Measurements from ENCODE around the gene THOC6. TPM values are rescaled to one million over a fixed set of nuclear protein-coding genes. Genes with fewer than 3 reads are reported as not detected.
A peak's percentile ranks its signal among the peaks of the same experiment; 100 is the strongest.
"Not testable (repeated sequence)": the region's sequence is repeated elsewhere in the genome, so short reads cannot be mapped to it uniquely, and the experiment has no call there.

THOC6 gene
- total RNA-seq, 2 donors from 2014 or later: 35.3 to 65.2 TPM

DNA sequence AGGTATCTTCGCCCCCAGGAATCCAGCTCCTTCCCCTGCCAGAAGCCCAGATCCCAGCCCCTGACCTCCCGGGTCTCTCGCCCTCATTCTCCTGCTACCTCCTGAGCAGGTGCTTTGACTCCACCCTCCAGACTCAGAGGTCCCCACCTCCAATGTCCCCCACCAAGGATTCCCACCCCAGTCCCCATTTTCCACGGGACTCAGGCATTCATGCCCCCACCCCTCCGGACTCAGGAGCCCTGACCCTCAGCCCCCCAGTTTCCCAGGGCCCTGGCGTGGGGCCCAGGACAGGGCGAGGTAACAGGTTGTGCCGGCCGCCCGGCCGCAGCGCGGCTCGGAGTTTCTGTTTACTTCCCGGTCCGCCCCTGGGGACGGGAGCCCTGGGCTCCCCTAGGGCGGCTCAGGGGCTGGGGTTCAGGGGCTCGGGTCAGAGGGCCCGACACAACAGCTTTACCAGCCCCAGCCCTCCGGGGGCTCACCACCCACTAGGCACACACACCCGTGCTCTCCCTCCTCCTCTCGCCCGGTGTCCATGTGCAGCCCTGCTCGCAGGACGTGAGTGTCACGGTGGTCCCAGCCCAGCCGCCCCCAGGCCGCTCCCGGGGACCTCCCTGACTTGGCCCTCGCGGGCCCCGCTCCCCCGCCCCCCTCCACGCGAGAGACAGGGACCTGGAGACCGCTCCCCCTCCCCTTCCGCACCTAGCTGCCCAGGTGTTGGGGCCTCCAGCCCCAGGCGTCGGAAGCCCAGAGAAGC is 12.3 kb downstream of the THOC6 start:
- ATAC-seq: no peak
- no peak for DNase-seq (ENCODE audit: low spot score in 2 of 2)
- H3K27ac Mint-ChIP-seq: no peak overlapping the region
- no peaks in the 10 kb centered on the region for H3K9me3 Mint-ChIP-seq
- no peaks in the 10 kb centered on the region for H3K36me3 Mint-ChIP-seq

DNA sequence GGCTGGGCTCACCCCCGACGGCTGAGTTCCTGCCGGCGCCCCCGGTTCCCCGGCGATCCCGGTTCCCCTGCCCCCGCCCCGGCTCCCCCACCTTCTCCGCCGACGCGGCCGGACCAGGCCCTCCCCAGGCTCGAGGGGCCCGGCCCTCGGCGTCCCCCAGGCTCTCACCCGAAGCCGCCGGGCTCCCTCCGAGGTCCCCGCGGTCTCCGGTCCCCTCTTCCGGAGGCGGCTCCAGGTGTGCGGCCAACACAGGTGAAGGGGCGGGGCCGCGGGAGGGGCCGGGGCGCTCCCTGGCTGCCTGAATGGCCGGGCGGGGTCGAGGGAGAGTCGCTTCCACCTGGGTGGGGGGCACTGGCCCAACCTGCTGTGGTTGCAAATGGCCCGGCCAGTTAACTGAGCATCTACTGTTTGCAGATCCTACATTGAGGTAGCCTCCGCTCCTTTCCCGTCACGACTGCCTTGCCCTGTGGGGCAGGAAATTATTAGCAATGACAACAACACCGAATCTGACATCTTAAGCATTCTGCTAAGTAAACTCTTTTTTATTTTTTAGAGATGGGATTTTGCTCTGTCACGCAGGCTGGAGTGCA is 13.0 kb downstream of the THOC6 start, which contains the start of gene BICDL2:
BICDL2 (minus strand) TSS at position 219 of the 590 bp plus-strand sequence. CDS start 1,448 bp downstream, outside the sequence.
- DNase-seq (ENCODE audit: low spot score in 2 of 2) (no peak), ATAC-seq (no peak)
- Mint-ChIP-seq H3K9me3 (no peaks in the 10 kb centered on the region), H3K27ac (no peak within 1 kb of the TSS), H3K36me3 (no peaks in the 10 kb centered on the region)

DNA sequence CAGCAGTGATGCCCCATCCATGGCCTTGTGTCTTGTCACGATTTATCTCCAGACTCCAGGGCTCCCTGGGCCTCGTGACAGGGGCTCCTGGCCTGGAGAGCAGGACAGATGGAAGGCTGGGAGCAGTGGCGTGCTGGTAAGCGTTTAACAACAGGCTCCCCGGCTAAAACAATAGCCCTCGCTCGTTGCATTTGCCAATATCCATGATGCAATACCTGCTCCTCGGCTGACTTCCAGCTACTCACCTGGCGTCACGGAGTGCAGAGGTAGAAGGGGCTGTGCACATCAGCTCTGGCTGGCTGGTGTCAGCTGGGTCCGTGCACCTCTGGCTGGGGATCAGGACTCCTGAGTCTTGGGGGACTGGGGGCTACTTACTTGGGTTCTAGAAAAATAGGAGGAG is 14.4 kb downstream of the THOC6 start:
- no peaks in the 10 kb centered on the region for H3K9me3 Mint-ChIP-seq
- no peaks in the 10 kb centered on the region for H3K36me3 Mint-ChIP-seq
- no peak for ATAC-seq
- H3K27ac Mint-ChIP-seq: no peak overlapping the region
- no peak for DNase-seq (ENCODE audit: low spot score in 2 of 2)

DNA sequence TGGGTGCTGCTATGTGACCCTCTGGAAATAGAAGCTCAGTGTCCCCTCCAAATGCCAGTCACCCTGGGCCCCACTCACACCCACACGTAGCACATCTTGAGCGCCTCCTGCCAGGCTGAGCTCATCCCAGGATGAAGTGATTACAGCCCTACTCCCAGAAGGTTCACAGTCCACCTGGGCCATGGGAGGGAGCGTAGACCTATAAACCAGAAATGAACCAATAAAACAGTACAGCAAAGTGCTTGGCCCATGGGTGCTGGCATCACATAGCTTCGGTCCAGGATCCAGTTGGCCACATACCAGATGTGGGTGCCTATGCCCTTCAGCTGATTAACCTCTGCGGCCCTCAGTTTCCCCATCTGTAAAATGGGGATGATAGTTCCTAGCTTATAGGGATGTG is 15.1 kb downstream of the THOC6 start:
- ATAC-seq (no peak), DNase-seq (ENCODE audit: low spot score in 2 of 2) (no peak)
- Mint-ChIP-seq H3K36me3 (no peaks in the 10 kb centered on the region), H3K9me3 (no peaks in the 10 kb centered on the region), H3K27ac (no peak overlapping the region)

DNA sequence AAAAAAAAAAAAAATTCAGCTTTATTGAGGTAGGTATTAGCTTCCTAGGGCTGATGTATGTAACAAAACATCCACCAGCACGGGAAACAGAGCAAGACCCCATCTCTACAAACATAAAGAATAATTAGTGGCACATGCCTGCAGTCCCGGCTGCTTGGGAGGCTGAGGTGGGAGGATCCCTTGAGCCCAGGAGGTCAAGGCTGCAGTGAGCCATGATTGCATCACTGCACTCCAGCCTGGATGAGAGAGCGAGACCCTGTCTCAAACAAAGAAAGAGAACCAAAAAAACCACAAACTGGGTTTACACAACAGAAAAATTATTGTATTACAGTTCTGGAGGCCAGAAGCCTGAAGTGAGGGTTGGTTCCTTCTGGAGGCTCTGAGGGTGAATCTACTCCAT is 18.5 kb downstream of the THOC6 start:
- Mint-ChIP-seq H3K36me3 (no peaks in the 10 kb centered on the region), H3K27ac (no peak overlapping the region), H3K9me3 (no peaks in the 10 kb centered on the region)
- DNase-seq (ENCODE audit: low spot score in 2 of 2) (no peak), ATAC-seq (no peak)

DNA sequence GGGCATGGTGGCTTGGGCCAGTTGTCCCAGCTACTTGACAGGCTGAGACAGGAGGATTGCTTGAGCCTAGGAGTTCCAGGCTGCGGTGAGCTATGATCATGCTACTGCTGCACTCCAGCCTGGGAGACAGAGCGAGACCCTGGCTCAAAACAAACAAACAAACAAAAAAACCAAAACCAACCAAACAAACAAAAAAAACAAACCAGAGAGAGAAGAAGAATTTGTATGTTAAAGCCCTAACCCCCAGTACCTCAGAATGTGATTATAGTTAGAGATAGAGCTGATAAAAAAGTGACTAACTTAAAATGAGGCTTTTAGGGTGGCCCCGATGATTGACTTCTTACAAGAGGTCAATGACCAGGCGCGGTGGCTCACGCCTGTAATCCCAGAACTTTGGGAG is 20.9 kb downstream of the THOC6 start:
- ATAC-seq (no peak), DNase-seq (ENCODE audit: low spot score in 2 of 2) (no peak)
- no peak overlapping the region for H3K27ac Mint-ChIP-seq
- no peaks in the 10 kb centered on the region for H3K36me3 Mint-ChIP-seq
- no peaks in the 10 kb centered on the region for H3K9me3 Mint-ChIP-seq

DNA sequence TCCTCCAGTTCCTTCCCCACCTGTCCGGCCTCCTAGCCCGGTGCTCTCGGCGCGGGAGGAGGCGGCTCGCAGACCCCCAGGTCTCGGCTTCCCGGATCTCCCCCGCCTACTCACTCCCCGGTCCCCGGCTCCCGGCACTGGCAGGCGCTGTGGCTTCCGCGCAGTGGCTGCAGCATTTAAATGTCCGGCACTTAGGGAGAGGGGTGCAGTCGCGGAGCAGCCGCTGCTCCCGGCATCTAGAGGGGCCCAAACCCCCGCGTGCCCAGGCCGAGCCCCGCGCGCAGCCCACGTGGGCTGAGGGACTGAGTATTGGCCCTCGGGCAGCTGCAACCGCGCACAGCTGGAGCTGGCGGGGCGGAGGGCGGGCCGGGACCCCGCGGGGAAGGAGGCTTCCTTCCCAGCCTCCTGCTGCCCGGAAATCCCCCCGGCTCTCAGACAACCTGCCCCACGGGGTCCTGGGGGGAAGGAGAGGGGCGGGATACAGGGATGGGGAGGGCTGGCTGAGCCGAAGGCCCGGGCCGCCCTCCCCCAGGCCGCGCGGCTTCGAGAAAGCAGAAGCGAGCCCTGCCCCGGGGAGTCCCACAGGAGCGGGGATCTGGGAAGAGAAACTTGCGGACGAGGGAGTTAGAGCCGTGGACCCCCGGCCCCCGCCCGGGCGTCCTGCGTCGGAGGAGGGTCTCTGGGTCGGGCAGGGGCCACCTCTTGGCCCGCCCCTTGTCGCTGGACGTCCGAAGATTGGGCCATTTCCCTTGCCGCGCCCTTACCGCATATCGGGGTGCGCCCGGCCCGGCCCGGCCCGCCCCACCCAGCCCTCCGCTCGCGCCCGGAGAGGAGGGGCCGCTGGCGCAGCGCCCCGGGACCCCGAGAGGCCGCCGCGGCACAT is 22.2 kb downstream of the THOC6 start, which contains the start of gene MMP25:
MMP25 (plus strand) TSS at position 804 of the 883 bp plus-strand sequence. CDS start 357 bp downstream, outside the sequence.
- H3K27ac Mint-ChIP-seq: peak within 1 kb of the TSS in 1 of 2 donors; percentile 50
- H3K9me3 Mint-ChIP-seq: no peaks in the 10 kb centered on the region
- no peaks in the 10 kb centered on the region for H3K36me3 Mint-ChIP-seq
- DNase-seq (ENCODE audit: low spot score in 2 of 2) (no peak), ATAC-seq (peak; percentile 30 to 53)

DNA sequence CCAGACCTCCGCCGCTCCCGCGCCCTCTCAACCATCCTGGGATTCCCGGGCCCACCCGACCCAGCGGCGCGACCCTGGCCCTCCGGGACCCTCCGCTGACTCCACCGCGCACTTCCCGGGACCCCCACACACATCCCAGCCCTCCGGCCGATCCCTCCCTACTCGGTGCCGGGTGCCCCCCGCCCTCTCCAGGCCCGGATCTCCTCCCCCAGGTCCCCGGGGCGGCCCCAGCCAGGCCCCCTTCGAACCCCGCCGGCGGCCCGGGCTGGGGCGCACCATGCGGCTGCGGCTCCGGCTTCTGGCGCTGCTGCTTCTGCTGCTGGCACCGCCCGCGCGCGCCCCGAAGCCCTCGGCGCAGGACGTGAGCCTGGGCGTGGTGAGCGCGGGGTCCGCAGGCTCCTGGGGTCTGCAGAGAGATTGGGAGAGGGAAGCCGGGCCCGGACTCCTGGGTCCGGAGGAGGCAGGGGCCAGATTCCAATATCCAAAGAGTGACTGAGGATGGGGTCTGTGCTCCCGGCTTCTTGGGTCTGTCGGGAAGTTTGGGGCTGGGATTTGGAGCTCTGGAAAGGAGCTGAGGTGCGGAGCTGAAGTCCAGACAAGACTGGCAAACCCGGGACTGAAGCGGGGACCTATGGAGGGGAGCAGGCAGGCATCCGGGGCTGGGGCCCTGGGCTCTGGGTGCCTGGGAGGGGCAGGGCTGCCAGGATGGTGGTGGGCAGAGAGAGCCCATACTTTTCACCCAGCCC is 23.0 kb downstream of the THOC6 start:
- no peaks in the 10 kb centered on the region for H3K36me3 Mint-ChIP-seq
- ATAC-seq (peak in 1 of 2 donors; percentile 12), DNase-seq (ENCODE audit: low spot score in 2 of 2) (no peak)
- H3K27ac Mint-ChIP-seq: peak overlapping the region in 1 of 2 donors; percentile 50
- no peaks in the 10 kb centered on the region for H3K9me3 Mint-ChIP-seq

DNA sequence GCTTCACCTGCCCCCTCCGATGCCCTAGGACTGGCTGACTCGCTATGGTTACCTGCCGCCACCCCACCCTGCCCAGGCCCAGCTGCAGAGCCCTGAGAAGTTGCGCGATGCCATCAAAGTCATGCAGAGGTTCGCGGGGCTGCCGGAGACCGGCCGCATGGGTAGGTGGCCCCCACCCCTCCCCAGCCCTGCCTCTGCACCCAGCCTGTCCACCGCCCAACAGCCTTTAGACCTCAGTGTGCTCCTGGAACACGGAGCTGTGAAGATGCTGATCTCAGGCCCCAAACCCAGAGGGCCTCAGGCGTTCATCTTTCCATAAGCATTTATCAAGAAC is 23.5 kb downstream of the THOC6 start:
- Mint-ChIP-seq H3K36me3 (no peaks in the 10 kb centered on the region), H3K9me3 (no peaks in the 10 kb centered on the region), H3K27ac (no peak overlapping the region)
- ATAC-seq (no peak), DNase-seq (ENCODE audit: low spot score in 2 of 2) (no peak)

DNA sequence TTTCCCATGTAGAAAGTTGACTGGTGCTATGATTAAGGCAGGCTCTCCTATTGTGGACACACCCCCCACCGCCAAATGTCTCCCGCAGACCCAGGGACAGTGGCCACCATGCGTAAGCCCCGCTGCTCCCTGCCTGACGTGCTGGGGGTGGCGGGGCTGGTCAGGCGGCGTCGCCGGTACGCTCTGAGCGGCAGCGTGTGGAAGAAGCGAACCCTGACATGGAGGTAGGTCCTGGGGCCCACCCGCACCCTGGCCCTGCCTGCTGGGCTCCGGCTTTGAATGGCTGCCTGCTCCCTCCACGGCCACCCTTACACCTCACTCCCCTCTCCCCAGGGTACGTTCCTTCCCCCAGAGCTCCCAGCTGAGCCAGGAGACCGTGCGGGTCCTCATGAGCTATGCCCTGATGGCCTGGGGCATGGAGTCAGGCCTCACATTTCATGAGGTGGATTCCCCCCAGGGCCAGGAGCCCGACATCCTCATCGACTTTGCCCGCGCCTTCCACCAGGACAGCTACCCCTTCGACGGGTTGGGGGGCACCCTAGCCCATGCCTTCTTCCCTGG is 26.2 kb downstream of the THOC6 start:
- H3K36me3 Mint-ChIP-seq: peaks cover 0 to 4% of the 10 kb centered on the region in 2 donors
- DNase-seq (ENCODE audit: low spot score in 2 of 2) (no peak), ATAC-seq (no peak)
- no peak overlapping the region for H3K27ac Mint-ChIP-seq
- H3K9me3 Mint-ChIP-seq: no peaks in the 10 kb centered on the region

DNA sequence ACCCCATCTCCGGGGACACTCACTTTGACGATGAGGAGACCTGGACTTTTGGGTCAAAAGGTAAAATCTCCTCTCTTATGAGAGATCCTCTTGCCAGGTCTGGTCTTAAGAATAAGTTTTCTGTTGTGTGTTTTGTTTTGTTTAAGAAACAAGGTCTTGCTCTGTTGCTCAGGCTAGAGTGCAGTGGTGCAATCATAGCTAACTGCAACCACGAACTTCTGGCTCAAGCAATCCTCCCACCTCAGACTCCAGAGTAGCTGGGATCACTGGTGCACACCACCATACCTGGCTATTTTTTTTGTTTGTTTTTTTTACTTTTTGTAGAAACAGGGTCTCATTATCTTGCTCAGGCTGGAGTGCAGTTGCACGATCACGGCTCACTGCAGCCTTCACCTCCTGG is 26.7 kb downstream of the THOC6 start:
- no peak overlapping the region for H3K27ac Mint-ChIP-seq
- H3K36me3 Mint-ChIP-seq: peaks cover 0 to 9% of the 10 kb centered on the region in 2 donors
- DNase-seq (ENCODE audit: low spot score in 2 of 2): no peak
- H3K9me3 Mint-ChIP-seq: no peaks in the 10 kb centered on the region
- ATAC-seq: no peak

DNA sequence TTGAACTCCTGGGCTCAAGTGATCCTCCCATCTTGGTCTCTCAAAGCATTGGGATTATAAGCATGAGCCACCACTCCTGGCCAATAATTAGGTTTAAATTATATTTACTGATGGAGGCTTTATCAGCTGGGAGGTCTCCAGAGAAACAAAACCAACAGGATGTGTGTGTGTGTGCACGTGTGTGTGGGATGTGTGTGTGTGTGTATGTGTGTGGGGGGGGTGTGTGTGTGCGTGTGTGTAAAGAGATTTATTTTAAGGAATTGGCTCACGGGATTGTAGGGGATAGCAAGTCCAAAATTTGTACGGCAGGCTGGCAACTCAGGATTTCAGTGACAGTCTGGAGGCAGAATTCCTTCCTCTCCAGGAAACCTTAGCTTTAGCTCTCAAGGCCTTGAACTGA is 27.2 kb downstream of the THOC6 start:
- H3K27ac Mint-ChIP-seq: no peak overlapping the region

DNA sequence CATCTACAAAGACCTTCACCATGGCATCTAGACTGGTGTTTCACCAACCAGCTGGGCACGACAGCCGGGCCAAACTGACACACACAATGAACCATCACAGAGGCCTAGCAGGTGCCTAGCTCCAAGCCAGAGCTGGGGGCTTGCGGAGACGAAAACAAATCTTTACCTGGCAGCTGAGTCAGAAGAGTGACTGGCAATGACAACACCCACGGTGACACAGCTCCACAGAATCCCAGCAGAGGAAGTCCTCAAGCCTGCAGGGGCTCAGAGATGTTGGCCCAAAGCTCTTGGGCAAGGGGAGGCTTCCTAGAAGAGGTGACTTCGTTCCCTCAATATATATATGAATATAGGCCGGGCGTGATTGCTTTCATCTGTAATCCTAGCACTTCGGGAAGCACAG is 27.7 kb downstream of the THOC6 start:
- ATAC-seq (no peak), DNase-seq (ENCODE audit: low spot score in 2 of 2) (no peak)
- no peak overlapping the region for H3K27ac Mint-ChIP-seq
- no peaks in the 10 kb centered on the region for H3K9me3 Mint-ChIP-seq
- H3K36me3 Mint-ChIP-seq: peaks cover 0 to 12% of the 10 kb centered on the region in 2 donors

More for the DNA sequence above, 27.2 kb downstream of the THOC6 start:
- DNase-seq (ENCODE audit: low spot score in 2 of 2): no peak
- Mint-ChIP-seq H3K9me3 (no peaks in the 10 kb centered on the region), H3K36me3 (peaks cover 0 to 12% of the 10 kb centered on the region in 2 donors)
- no peak for ATAC-seq

DNA sequence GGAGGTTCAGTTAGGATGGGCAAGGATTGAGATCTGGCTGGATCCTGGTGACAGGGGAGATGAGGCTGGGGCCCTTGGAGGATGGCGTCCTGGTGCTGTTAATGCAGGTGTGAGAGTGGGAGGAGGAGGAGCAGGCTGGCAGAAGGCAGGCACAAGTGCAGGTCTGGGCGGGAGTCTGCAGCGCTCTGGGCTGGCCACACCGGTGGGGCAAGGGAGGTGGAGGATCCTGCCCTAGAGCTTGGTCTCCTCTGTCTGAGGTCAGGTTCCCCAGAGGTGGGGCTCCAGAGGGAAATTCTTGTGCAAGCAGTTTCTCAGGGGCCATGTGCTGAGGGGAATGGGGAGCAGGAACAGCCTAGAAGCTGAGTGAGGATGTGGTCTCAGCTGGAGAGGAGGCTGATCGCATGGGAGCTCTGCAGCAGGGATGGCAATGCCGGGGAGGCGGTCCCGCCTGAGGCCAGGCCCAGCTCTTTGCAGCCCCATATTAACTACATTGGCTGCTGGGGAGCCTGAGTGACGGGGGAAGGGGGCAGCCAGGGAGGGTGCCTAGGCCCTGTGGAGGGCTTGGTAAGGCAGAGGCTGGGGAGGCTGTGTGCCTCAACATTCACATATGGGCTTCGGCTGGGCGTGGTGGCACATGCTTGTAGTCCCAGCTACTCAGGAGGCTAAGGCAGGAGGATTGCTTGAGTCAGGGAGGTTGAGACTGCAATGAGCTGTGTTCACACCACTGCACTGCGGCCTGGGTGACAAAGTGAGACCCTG is 28.9 kb downstream of the THOC6 start:
- not testable (repeated sequence) for DNase-seq (ENCODE audit: low spot score in 2 of 2); H3K27ac Mint-ChIP-seq; H3K9me3 Mint-ChIP-seq
- ATAC-seq: peak; percentile 77 to 78
- peaks cover 0 to 12% of the 10 kb centered on the region in 2 donors for H3K36me3 Mint-ChIP-seq

DNA sequence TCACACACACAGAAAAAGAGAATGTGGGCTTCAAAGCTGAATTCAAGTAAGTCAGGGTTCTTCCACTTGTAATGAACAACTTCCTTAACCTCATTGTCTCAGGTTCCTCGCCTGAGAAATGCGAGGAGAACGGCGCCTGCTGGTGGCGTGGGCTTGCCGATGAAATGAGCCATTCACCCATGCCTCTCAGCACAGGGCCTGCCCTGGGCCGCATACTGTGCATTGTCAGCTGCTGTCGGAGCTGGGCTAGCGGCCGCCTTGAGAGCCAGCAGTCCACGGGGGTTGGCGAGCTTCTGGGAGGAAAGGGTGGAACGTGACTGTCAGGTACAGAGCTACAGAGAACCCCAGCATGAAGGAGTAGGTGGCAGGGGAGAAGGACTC is 29.5 kb downstream of the THOC6 start:
- H3K27ac Mint-ChIP-seq: peak overlapping the region in 1 of 2 donors; percentile 8
- DNase-seq (ENCODE audit: low spot score in 2 of 2); H3K9me3 Mint-ChIP-seq: not testable (repeated sequence)
- peak; percentile 9 to 24 for ATAC-seq
- H3K36me3 Mint-ChIP-seq: peaks cover 0 to 12% of the 10 kb centered on the region in 2 donors

All from activated naive CD4-positive, alpha-beta T cell treated with anti-CD3 and anti-CD28 coated beads, Interleukin-2, amount 50 U/mL, for 72 hours (primary cell).